ENCODE measurements around the gene SMAD6.

The SMAD6 gene

DNA sequence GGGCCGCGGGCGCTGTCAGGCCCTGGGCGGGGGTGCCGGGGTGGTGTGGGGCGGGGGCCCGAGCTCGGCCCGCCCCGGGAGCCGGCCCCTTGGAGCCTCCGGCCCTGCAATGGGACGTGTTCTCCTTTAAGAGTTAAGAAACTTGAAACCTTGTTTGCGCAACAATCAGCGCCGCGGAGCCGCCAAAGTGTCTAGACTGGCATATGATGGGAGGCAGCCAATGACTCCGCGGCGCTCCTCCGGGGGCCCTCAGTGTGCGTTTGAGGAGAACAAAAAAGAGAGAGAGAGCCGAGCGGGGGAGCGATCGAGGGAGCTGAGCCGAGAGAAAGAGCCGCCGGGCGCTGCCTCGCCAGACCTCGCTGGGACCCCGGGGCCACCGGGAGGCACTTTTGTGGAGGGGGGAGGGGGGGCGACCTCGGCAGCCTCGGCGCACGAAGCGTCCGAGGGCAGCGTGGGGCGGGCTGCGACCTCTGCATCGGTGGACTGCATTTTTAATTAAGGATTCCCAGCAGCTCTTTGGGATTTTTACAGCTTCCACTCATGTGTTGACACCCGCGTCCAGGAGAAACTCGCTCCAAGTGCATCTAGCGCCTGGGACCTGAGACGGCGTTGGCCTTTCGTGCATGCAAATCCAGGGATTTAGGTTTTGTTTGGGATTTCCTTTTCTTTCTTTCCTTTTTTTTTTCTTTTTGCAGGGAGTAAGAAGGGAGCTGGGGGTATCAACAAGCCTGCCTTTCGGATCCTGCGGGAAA lies at the start of gene SMAD6:
Gene SMAD6 (plus strand): TSS at position 202 of the 752 bp plus-strand sequence. CDS start 1,023 bp downstream, outside the sequence.
- TF ChIP-seq, protein P1, sequence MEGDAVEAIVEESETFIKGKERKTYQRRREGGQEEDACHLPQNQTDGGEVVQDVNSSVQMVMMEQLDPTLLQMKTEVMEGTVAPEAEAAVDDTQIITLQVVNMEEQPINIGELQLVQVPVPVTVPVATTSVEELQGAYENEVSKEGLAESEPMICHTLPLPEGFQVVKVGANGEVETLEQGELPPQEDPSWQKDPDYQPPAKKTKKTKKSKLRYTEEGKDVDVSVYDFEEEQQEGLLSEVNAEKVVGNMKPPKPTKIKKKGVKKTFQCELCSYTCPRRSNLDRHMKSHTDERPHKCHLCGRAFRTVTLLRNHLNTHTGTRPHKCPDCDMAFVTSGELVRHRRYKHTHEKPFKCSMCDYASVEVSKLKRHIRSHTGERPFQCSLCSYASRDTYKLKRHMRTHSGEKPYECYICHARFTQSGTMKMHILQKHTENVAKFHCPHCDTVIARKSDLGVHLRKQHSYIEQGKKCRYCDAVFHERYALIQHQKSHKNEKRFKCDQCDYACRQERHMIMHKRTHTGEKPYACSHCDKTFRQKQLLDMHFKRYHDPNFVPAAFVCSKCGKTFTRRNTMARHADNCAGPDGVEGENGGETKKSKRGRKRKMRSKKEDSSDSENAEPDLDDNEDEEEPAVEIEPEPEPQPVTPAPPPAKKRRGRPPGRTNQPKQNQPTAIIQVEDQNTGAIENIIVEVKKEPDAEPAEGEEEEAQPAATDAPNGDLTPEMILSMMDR (IDR thresholded peaks at IDR 0.05; ENCODE audit: borderline replicate concordance, insufficient read depth, low read depth, low read length) = no peak

DNA sequence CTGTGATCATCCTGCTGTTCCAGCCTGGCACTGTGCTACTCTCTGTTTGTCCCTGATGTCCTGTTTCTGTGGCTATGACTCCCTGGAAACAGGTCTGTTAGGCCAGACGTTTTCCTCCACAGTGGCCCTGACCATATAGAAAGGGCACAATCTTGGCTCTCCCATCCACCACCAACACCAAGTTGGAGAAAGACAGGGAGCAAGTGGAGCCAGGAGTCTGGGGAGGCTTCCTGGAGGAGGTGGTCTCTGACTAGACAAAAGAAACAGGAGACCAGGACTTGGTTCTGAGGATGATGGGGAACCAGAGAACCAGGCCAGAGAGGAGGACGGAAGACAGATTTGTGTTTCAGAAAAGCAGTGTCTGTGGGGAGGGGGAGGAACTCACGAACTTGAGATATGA lies 49.2 kb upstream of the SMAD6 start:
- no peak overlapping the region for H3K4me3 ChIP-seq (ENCODE audit: low read depth, low read length)
- TF ChIP-seq, protein P1 (IDR thresholded peaks at IDR 0.05; ENCODE audit: borderline replicate concordance, insufficient read depth, low read depth, low read length) = no peak

More for the DNA sequence above, at the start of gene SMAD6:
- H3K4me3 ChIP-seq (ENCODE audit: low read depth, low read length) = peak within 1 kb of the TSS; percentile 61

DNA sequence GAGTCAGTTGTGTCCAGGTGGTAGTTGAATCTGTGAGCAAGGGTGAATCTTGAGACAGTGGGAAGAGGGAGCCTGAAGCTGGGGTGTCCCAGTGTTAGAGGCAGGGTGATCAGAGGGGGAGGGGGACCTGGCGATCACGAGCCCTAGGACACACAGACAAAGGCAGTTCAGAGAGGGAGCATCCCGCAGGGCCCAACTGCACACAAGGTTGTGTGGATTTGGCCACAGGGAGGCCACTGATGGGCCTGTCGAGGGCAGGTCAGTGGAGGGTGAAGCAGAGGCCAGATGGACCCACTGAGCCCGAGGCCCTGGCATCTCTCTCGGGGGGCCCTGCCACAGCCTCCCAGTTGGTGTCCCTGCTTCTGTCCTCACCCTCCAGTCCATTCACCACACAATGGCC lies 48.6 kb upstream of the SMAD6 start:
- H3K4me3 ChIP-seq (ENCODE audit: low read depth, low read length) = no peak overlapping the region
- TF ChIP-seq, protein P1 (IDR thresholded peaks at IDR 0.05; ENCODE audit: borderline replicate concordance, insufficient read depth, low read depth, low read length) = no peak

DNA sequence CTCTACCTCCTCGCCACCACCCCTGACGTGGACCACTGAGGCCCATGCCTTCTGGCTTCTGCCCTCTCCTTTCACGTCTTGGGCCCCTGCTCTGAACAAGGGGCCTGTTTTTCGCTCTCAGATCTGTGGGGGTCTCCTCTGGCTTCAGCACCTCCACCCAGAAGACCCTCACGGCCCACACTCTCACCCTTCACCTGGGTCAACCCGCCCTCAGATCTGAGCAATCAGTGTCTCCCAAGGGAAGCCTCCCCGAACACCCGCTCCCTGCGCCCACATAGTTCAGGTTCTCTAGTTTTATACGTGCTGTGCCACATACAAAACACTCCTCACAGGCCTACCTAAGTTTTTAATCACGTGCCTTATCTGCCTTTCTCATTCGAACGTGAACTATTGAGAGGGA lies 48.2 kb upstream of the SMAD6 start:
- TF ChIP-seq, protein P1 (IDR thresholded peaks at IDR 0.05; ENCODE audit: borderline replicate concordance, insufficient read depth, low read depth, low read length) = no peak
- no peak overlapping the region for H3K4me3 ChIP-seq (ENCODE audit: low read depth, low read length)

DNA sequence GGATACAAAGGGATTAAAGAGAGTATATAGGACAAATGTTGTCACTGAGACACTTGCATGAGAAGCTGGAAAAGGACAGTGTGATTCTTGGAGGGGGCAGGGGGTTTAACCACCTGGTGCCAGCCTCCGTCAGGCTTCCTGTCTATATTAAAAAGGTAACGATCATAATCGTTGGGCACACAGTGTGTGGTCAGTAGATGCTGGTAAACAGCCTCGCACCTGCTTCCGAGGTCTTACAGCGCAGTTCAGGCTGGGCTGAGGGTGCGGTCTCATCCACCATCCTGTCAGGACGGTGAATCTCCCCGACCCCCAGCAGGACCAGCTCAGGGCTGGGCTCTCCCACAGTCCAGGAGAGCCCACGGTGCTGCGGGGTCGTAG lies 47.7 kb upstream of the SMAD6 start:
- H3K4me3 ChIP-seq (ENCODE audit: low read depth, low read length) = no peak overlapping the region
- TF ChIP-seq, protein P1 (IDR thresholded peaks at IDR 0.05; ENCODE audit: borderline replicate concordance, insufficient read depth, low read depth, low read length) = no peak

DNA sequence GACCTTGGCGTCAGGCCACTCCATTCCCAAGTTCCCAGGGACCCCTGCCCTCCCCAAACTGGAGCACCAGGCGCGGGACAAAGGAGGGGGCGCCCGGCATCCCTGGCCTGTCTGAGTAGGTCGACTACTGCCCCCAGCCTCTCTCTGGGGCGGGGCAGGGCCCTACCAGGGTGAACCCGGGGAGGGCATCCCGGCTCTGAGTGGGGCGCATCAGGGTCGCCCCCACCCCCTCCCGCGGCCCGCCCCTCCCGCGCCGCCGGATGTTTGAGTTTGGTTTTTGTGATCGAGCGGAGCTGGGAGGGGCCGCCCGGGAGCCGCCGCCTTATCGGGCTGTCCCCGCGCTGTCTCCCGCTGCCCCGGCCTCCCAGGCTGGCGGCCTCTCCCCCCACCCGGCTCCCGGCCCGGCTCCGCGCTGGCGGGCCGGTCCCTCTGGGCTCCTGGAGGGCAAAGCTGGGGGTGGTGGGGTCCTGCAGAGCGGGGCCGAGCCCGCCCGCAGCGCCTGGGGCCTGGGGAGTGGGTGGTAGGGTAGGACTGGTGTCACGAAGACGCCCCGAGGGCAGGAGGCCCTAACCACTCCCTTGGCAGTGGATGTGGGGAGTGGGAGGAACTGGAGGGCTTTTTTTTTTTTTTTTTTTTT lies 47.2 kb upstream of the SMAD6 start:
- TF ChIP-seq, protein P1 (IDR thresholded peaks at IDR 0.05; ENCODE audit: borderline replicate concordance, insufficient read depth, low read depth, low read length) = no peak
- H3K4me3 ChIP-seq (ENCODE audit: low read depth, low read length) = no peak overlapping the region

DNA sequence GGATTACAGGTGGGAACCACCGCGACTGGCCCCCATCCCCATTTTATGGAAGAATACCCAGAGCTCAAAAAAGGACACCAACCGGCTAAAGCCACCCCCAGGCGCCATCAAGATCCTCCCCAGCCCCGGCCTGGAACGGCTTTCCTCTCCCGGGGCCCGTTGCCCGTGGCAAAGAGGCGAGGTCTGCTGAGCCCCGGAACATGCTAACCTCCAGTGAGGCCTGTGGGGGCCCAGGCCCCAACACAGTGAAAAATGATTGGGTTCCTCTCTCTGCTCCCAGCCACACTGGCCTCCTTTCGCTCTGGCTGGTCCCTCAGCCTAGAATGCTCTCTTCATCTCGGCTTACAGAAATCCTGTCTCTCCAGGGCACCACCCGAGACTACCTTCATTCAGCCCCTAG lies 46.5 kb upstream of the SMAD6 start:
- TF ChIP-seq, protein P1 (IDR thresholded peaks at IDR 0.05; ENCODE audit: borderline replicate concordance, insufficient read depth, low read depth, low read length) = no peak
- H3K4me3 ChIP-seq (ENCODE audit: low read depth, low read length) = no peak overlapping the region

Measured in GM12875 (cell line).